KG1 (cell line): Measurements from ENCODE around the gene POU6F1.
"Not testable (repeated sequence)": the region's sequence is repeated elsewhere in the genome, so short reads cannot be mapped to it uniquely, and the experiment has no call there.

Source experiments
- DNase-seq: peaks from one replicate; lab custom pipeline; 2025; lab: John Stamatoyannopoulos, UW

Gene POU6F1

DNA sequence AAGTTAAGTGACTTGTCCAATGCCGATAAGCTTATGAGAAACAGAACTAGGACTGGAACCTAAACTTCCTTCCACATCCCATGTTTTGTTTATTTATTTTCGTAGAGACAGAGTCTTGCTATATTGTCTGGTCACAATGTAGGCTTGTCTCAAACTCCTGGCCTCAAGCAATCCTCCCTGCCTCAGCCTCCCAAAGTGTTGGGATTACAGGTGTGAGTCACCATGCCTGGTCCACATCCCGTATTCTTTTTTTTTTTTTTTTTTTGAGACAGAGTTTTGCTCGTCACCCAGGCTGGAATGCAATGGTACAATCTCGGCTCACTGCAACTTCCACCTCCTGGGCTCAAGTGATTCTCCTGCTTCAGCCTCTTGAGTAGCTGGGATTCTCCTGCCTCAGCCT, 9.2 kb upstream of the POU6F1 start:
- not testable (repeated sequence) for DNase-seq

DNA sequence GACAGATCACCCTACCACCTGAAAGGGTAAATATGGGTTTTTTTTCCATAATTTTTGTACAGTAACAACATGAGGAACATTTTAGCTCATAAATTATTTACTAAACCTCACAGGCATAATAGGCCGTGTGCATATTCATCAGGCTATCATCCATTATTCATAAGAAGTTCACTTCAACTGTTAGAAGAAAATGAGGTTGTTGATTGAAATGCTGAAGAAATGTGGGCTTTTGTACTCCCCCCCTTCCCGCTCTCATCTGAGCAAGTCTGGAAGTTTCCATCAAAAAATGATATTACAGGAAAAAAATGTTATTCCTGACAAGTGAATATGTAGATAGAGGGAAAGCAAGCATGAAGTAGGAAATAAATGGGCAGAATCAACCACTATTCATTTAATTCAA, 7.9 kb upstream of the POU6F1 start:
- DNase-seq: no peak

DNA sequence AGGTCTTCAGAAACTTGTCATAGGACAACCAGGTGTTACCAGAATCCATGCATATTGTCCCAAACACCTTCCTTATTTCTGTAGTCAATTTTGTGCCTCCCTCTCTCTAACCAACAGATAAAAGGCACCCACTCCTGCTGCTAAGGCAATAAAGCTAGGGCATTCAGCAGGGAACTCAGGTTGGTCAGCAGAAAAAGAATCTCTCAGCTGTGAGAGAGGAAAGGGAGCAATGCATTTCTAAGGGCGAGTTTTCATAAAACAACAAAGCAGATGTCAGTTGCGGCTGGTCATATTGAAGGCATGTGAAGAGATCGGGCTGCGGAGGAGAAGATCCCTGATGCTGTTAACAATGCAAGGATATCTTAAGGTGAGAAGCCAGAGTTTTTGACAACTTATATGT, 7.4 kb upstream of the POU6F1 start:
- no peak for DNase-seq

- no peak for DNase-seq
Measured at GRCh38 chr12:51224625-51225024, 6.8 kb upstream of the POU6F1 start.

DNA sequence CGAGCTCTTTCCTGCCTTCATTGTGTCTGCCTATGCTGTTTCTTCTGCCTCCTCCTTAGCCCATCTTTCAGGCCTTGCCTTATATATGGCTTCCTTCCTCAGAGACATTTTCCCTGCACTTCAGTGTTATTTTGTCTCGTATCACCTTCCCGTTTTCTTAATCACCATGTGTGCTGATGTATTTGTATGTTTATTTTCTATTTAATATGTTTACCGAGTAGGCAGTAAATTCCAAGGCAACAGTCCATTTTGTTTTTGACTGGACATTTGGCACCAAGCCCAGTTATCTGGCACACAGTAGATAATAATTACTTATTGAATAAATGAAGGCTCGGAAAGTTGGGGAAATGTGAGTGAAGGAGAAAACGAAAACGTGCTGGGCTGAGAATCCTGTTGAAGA, 4.6 kb upstream of the POU6F1 start:
- no peak for DNase-seq

DNA sequence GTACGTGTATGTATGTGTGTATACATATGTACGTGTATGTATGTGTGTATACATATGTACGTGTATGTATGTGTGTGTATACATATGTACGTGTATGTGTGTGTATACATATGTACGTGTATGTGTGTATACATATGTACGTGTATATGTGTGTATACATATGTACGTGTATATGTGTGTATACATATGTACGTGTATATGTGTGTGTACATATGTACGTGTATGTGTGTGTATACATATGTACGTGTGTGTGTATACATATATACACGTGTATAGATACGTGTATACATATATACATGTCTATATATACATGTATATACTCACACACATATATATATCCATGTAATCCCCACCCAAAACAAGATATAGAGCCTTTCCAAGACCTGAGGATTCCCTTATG, 2.0 kb upstream of the POU6F1 start:
- DNase-seq: not testable (repeated sequence)

- DNase-seq: no peak
Measured at GRCh38 chr12:51219322-51219721, 1.5 kb upstream of the POU6F1 start.

DNA sequence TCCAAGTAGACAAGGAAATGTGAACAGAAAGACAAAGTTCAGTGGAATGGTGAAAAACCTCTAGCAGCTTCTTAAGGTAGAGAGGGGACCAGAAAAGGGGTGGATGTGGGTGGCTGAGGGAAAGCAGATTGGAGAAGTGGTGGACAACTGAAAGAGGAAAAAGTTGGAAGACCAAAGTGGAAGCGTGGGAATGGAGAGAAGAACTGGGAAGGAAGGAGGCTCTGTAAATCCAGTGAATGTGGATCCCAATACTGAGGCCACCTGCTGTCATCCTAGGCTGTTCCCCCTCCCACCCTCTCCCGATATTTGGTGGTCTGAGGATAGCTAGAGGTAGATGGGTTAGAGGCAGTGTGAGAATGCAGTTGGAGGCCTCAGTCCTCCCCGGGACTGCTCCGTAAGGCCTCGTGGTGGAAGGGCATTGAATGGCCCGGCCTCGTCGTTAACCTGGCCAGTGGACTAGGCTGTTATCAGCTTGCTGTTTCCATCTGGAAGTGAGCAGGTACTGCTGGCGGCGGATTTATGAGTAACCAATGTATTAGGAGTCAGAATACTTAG, 822 bp upstream of the POU6F1 start:
- DNase-seq: no peak

GRCh38 chr12:51217133-51217967, 512 bp downstream of the POU6F1 start:
- no peak for DNase-seq

DNA sequence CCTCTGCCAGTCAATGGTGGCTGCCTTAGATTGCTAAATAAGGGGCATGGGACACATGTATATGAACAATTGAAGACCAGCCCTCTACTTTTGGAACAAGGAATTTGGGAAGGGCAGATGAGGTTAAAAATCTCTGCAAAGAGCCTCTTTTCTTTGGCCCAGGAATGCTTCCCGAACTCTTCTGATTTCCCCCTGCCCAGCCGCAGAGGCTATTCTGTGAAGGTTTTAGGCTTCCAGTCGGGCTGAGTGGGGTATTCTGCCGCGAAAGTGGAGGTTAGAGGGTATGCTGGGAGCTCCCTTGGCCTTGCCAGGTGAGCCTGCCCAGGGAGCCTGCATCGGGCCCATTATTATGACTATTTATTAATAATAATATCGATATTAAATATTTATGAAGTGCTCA, 1.2 kb downstream of the POU6F1 start:
- DNase-seq: no peak

GRCh38 chr12:51214895-51215294, 3.0 kb downstream of the POU6F1 start:
- DNase-seq: no peak

DNA sequence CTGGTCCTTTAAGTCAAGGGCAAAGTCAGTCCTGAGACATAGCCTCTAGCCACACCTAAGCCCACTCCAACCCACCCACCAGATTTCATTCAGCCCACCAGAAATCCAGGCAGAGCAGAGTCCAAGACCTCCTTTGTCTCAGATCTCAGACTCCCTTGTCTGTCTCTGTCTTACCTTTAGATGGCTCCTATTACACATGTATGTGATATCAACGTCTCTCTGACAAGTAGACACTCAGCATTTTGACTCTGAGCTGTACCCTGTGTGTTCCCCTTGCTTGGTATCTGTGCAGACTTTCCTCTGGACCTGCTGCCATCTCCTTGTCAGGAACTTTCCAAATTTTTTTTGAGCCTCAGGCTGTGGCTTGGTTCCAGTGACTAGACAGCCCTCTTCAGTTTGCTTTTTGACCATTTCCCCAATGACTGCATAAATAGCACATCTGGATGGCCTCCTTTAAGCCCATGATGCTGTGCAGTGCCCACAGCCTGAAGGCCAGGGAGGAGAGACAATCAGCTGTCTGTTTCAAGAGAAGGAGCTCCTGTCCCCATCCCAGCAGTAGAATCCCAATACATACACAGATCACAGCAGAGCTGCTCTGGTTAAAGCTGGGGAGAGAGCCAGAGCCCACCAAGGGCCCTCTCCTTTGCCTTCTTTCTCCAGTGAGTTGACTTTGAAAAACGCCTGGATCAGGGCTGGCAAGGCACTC, 7.0 kb downstream of the POU6F1 start:
- no peak for DNase-seq

- DNase-seq: no peak
Measured at GRCh38 chr12:51209259-51209658, 8.6 kb downstream of the POU6F1 start.

GRCh38 chr12:51208016-51208660, 9.7 kb downstream of the POU6F1 start:
- no peak for DNase-seq

DNA sequence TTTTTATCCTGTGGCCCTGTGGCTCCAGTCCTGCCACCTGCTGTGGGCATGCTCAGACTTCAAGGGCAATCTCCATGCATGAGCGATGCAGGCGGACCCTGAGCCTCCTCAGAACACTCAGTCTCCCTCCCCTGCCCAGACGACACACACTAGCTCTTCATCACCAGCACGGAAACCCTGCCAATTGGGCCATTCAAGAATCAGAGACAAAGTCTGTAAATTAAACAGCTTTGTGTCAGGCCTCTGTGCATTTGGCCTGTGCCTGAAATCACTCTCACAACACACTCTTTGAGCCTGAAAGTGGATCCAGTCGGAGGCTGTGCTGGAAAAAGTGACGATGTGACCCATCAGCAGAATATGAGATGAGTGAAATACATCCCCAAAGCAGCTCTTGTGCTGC, 12.5 kb downstream of the POU6F1 start:
- DNase-seq: no peak

DNA sequence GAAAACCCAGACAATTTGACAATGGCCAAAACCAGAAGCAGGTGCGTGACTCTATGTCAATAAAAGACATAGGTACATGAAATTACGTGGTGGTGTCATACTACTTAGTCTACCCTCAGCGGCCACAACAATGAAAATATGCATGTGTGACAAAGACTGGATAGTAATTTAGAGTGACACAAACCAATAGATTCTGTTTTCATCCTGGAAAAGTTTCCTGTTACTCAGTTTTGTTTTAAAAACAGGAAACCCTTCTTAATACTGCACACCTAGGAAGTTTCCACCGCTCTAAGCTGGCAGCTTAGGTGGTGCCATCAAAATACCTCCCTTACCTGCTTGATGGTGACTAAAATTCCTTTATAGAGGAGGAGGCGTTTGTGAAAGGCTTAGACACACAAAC, 15.1 kb downstream of the POU6F1 start:
- DNase-seq: no peak

GRCh38 chr12:51200806-51201205, 17.1 kb downstream of the POU6F1 start:
- no peak for DNase-seq

DNA sequence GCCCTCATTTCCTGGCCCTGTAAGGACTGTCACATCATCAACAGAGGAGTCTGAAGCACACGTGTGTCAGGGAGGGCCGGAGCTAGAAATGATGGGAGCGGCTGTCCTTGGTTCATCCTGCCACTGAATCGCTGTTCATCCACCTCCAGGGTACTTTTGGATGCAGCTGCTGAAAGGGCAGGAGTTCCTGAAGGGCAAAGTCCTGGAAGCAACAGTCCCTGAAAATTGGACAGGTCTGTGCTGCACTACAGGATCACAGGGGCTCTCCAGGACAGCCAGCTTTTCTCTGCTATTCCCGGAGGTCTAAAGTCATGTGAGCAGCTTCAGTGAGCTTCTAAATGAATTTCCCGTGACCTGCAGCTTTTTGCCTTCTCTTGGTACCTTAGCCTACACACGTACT, 17.7 kb downstream of the POU6F1 start:
- no peak for DNase-seq

DNA sequence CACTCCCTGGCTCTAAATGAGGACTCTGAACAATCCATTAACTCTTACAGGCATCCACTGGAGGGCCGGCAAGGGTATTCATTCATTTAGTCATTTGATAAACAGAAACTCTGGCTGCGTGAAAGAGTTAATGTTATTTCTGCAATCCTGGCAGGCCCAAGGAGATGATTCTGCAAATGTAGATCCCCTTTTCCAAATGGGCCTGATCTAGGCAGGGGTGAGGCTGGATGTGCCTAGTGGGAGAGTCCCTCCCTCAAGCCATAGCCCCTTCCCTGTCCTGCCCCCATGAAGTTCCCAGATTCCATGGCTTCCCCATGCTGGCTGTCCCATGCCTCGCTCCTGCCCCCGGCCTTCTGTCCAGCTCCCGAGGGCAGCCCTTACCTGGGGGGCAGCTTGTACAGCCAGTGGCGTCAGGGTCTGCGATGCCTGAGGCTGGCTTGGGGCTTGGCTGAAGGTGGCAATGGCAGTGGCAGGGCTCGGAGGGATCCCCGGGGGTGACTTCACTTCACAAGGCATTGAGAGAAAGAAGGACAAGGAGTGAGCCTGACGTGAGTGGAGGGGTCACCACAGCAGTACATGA, 18.4 kb downstream of the POU6F1 start:
- no peak for DNase-seq

- no peak for DNase-seq
Measured at GRCh38 chr12:51198568-51199365, 19.1 kb downstream of the POU6F1 start.

GRCh38 chr12:51197736-51198567, 19.9 kb downstream of the POU6F1 start:
- no peak for DNase-seq
